Right lobe of liver (tissue), 6 donors: ENCODE results near the gene ZBTB18. TPM values are rescaled to one million over a fixed set of nuclear protein-coding genes. Genes with fewer than 3 reads are reported as not detected.

Source experiments
- ATAC-seq, 4 donors: fragments of 200-7000 bp; cut with Tn5 transposase; one replicate each; pipeline ENCODE4 v1.9.1; 2020; ENCODE audit warnings: mild to moderate bottlenecking in 4 of 4, moderate library complexity in 4 of 4
- DNase-seq, 3 donors: peaks; one replicate each; pipeline ENCODE4 v3.0.0-alpha.2; 2020
- H3K27ac ChIP-seq, 3 donors: fragments of 200-600 bp; one replicate each; pipeline ENCODE4 v1.8.0; 2022
- H3K27me3 ChIP-seq, 2 donors: fragments of 200-600 bp; one replicate each; pipeline ENCODE4 v1.8.0; 2022
- H3K36me3 ChIP-seq, 4 donors: fragments of 200-600 bp; sonication (generic) in 1 of 4; one replicate each; pipeline versions ENCODE4 v1.5.1 to v1.8.0; 2017 to 2022; ENCODE audit warnings: control low read depth in 1 of 4
- H3K4me1 ChIP-seq, 4 donors: fragments of 200-600 bp; sonication (generic) in 1 of 4; one replicate each; pipeline versions ENCODE4 v1.5.1 to v1.8.0; 2017 to 2022; ENCODE audit warnings: control low read depth in 1 of 4
- H3K4me3 ChIP-seq, 3 donors: fragments of 200-600 bp; one replicate each; pipeline ENCODE4 v1.8.0; 2022
- H3K9me3 ChIP-seq, 4 donors: fragments of 200-600 bp; sonication (generic) in 1 of 4; one replicate each; pipeline versions ENCODE4 v1.5.1 to v1.8.0; 2017 to 2022; ENCODE audit warnings: control low read depth in 1 of 4
- CTCF ChIP-seq, 4 donors: fragments of 200-600 bp in 3 of 4; fragments of 450-650 bp in 1 of 4; IDR thresholded peaks; one replicate each; pipeline versions ENCODE4 v1.5.1 to v1.8.0; 2016 to 2022; ENCODE audit warnings: antibody characterized with exemption in 4 of 4, mild to moderate bottlenecking in 2 of 4
- POLR2A ChIP-seq: fragments of 450-650 bp; IDR thresholded peaks from one replicate; pipeline ENCODE4 v1.6.1; 2017; ENCODE audit warnings: antibody characterized with exemption, mild to moderate bottlenecking
- WGBS: methylation state at CpG from one replicate; pipeline ENCODE4 v1.1.6; 2018; ENCODE audit warnings: low coverage, low lambda C conversion rate; ENCODE audit not compliant: insufficient coverage; ENCODE audit errors: missing lambda C conversion rate; 5-methylcytosine and 5-hydroxymethylcytosine counted together
- intact Hi-C, 2 donors: fragments of 100-400 bp; cut with DNase I; formaldehyde crosslinking; loops; one replicate each; pipeline versions ENCODE4 v1.11.2 to v1.14.1; 2022
- total RNA-seq, 6 experiments: library from RNA; depleted of rRNA in 2 of 6; stranded (reverse); fragments of >200 nt in 2 of 6; fragmentation: NEBNext Ultra II Directional in 3 of 6; extraction: Animal tissue kit (Norgen Biotek cat#: 25700) in 3 of 6; gene quantifications; one replicate each; pipeline versions ENCODE4 v1.1.0 to v1.2.4, GENCODE V29; 2016 to 2023
- donor health status: DM: no; HTN: yes; CAD: no.
- donor health status: DM: no; HTN: no; CAD: no.
- donor health status: DM: no; HTN: no; CAD: no.
- donor health status: DM: no; HTN: yes; CAD: no.
- donor health status: DM: no; HTN: yes; CAD: no.

ZBTB18 gene
- total RNA-seq, 6 experiments from 2014 or later = 9.0 to 16.1 (median 10.0) TPM

GRCh38 chr1:244076740-244077139 is 25.7 kb downstream of the ZBTB18 start:
- DNase-seq (no peak), ATAC-seq (no peak)
- TF ChIP-seq CTCF (IDR thresholded peaks at IDR 0.05) (no peak), POLR2A (no peak)
- Histone ChIP-seq H3K4me3 (no peak overlapping the region), H3K27ac (no peak overlapping the region), H3K4me1 (no peaks in the 10 kb centered on the region), H3K9me3 (no peaks in the 10 kb centered on the region), H3K27me3 (no peaks in the 10 kb centered on the region), H3K36me3 (no peaks in the 10 kb centered on the region)
- 91% methylated on average over 7 of the region's 8 CpGs for WGBS
- intact Hi-C loops = no loop called here

GRCh38 chr1:244077473-244078220 is 26.6 kb downstream of the ZBTB18 start:
- no peak overlapping the region for H3K27ac ChIP-seq
- DNase-seq (no peak), ATAC-seq (peak in 1 of 4 donors; percentile 24)
- TF ChIP-seq CTCF (IDR thresholded peaks at IDR 0.05) (no peak), POLR2A (no peak)
- H3K9me3 ChIP-seq = no peaks in the 10 kb centered on the region
- no peaks in the 10 kb centered on the region for H3K4me1 ChIP-seq
- H3K4me3 ChIP-seq = no peak overlapping the region
- no peaks in the 10 kb centered on the region for H3K36me3 ChIP-seq
- 71% methylated on average over 7 of the region's 22 CpGs for WGBS
- intact Hi-C loops = no loop called here
- H3K27me3 ChIP-seq = no peaks in the 10 kb centered on the region

GRCh38 chr1:244080343-244080929 is 29.4 kb downstream of the ZBTB18 start:
- no peaks in the 10 kb centered on the region for H3K4me1 ChIP-seq
- intact Hi-C loops = no loop called here
- WGBS = 71% methylated on average over 12 of the region's 12 CpGs
- no peak for ATAC-seq
- no peaks in the 10 kb centered on the region for H3K9me3 ChIP-seq
- H3K36me3 ChIP-seq = no peaks in the 10 kb centered on the region
- no peaks in the 10 kb centered on the region for H3K27me3 ChIP-seq
- no peak overlapping the region for H3K27ac ChIP-seq
- H3K4me3 ChIP-seq = no peak overlapping the region
- DNase-seq = no peak
- TF ChIP-seq CTCF (IDR thresholded peaks at IDR 0.05) (no peak), POLR2A (no peak)

- 88% methylated on average over 3 of the region's 3 CpGs for WGBS
- Histone ChIP-seq H3K4me3 (no peak overlapping the region), H3K36me3 (no peaks in the 10 kb centered on the region), H3K27me3 (no peaks in the 10 kb centered on the region), H3K27ac (no peak overlapping the region), H3K4me1 (no peaks in the 10 kb centered on the region), H3K9me3 (no peaks in the 10 kb centered on the region)
- ATAC-seq = no peak
- TF ChIP-seq POLR2A (no peak), CTCF (IDR thresholded peaks at IDR 0.05) (no peak)
- DNase-seq = no peak
- intact Hi-C loops = no loop called here
Observed at GRCh38 chr1:244082969-244083368, 31.9 kb downstream of the ZBTB18 start.
